CD4-positive, alpha-beta T cell treated with Interleukin-1 beta for 1 hour (primary cell): ENCODE results near the gene PLA2G12A.

Experiments
- DNase-seq, 2 donors: peaks; one replicate each; pipeline ENCODE4 v3.0.0-alpha.2; 2020 to 2022

PLA2G12A gene

DNA sequence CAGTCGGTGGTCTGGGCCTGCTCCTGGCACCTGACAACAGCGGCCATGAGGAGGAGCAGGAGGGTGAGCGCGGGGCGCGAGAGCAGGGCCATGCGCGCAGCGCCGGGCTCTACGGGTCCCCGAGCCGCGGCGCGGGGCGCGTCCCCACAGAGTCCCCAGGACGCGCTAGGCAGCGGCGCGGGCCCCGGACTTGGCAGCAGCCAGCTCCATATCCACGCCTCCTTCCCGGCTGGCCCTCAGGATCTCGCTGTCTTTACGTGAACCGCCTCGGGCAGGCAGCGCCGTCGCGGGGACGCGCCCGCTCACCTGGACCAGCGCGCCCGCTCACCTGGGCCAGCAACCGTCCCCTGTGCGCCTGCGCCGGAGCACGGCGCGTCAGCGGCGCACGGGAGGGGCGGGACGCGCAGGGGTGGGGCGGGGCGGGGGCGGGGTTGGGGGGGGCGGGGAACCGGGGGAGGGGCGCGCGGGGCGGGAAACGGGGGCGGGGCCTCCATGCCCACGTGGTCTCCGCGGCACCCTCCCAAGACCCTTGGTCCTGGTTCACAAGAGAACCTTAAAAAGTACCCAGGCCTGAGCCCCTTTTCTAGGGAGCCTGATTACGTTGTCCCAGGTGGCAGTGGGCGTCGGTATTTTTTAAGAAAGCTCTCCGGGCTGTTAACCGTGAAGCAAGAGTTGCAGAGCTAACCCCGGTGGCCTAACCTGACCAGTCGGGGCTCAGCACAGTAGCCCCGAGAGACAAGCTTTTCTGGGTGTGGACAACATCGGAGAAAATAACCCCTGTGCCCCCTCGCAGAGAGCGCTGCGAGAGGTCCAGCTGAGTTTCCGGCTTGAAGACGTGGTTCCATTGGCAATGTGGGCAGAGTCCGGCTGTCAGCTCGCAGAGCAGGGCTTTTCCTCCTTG lies at the start of gene PLA2G12A:
TSS of gene PLA2G12A (minus strand) at position 353 of the 901 bp plus-strand sequence. CDS start at position 92, 261 bp downstream.
- DNase-seq = peak; percentile 83

- DNase-seq = no peak
Measured at GRCh38 chr4:109764789-109765402, 35.0 kb upstream of the PLA2G12A start.

- no peak for DNase-seq
Measured at GRCh38 chr4:109764376-109764775, 34.5 kb upstream of the PLA2G12A start.

DNA sequence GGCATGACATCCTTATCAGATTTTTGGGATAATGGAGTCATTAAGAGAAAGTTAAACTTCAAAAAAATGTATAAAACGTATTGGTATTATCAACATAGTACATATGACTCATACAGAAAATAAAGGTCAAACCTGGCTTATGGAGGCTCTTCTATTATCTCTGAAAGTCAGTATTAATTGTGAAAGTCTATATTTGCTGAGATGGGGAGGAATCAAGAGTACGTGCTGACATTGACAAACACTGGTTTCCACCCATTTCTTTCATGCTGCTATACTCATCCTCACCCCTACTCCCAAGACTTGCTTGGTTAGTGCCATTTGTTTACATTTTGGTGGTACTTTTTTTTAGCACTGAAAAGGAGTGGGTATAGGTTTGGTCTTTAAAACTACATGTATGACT lies 30.8 kb upstream of the PLA2G12A start:
- DNase-seq = no peak

DNA sequence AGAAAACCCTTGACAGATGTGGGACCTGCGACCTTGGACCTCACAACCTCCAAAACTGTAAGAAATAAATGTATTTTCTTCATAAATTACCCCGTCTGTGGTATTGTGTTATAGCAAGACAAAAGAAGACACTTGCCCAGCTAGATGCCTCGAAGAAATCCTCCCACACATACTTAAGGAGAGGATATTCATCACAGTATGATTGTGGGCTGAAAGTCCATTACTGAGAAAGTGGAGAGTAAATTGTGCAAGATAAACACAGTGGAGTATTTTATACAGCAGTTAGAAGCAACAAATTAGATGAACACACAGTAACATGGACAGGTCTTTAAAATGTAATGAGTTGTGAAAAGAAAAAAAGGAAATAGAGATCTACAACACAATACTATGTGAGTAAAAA lies 25.8 kb upstream of the PLA2G12A start:
- DNase-seq = no peak

GRCh38 chr4:109754093-109754857 lies 24.4 kb upstream of the PLA2G12A start:
- DNase-seq = no peak

- DNase-seq = no peak
Measured at GRCh38 chr4:109752525-109752924, 22.7 kb upstream of the PLA2G12A start.

- DNase-seq = no peak
Measured at GRCh38 chr4:109751852-109752251, 22.0 kb upstream of the PLA2G12A start.

- no peak for DNase-seq
Measured at GRCh38 chr4:109750652-109751244, 20.9 kb upstream of the PLA2G12A start.

GRCh38 chr4:109749388-109750082 lies 19.7 kb upstream of the PLA2G12A start:
- no peak for DNase-seq

DNA sequence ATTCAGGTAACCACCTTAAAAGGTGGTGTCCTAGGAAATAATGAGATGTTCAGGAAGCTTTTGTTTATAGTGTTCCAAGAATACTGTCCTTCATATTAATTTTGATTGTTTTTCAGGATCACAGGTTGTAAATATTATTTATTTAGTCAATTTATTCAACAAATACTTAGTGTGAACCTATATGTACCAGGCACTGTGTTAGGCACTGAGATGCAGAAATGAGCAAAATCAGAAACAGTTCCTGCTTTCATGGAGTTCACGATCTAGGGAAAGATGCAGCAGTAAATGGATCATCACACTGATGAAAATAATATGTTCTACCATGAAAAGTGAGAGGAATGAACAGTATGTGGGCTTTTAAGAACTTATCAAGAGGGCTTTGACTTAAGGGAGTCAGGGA lies 18.2 kb upstream of the PLA2G12A start:
- DNase-seq = no peak

- DNase-seq = no peak
Measured at GRCh38 chr4:109746728-109747127, 16.9 kb upstream of the PLA2G12A start.

- no peak for DNase-seq
Measured at GRCh38 chr4:109745830-109746229, 16.0 kb upstream of the PLA2G12A start.

GRCh38 chr4:109739547-109739946 lies 9.7 kb upstream of the PLA2G12A start:
- DNase-seq = no peak

DNA sequence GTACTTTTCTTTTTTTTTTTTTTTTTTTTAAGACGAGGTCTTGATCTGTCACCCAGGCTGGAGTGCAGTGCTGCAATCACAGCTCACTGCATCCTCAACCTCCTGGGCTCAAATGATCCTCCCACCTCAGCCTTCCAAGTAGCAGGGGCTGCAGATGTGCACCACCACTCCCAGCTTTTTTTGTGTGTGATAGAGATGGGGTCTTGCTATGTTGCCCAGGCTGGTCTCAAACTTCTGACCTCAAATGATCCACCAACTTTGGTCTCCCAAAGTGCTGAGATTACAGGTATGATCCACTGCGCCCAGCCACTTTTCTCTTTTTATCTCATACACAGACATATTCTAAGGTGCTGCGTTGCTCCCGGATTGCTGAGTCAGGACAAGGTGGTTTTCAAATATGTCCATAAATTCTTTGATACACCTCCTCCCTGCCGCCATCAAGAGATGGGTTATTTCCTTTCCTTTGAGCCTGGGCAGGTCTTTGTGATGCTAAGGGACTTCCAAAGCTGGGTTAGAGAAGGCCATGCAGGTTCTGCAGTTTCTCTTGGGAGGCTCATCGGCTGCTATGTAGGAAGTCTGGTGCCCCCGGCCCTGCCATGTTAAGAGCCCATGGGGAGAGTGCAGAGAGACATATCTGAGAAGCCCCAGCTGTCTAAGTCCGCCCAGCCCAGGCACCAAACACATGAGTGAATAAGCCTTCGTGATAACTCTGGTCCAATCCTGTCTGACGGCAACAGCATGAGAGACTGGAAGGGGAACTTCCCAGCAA lies 8.4 kb upstream of the PLA2G12A start:
- DNase-seq = no peak

- DNase-seq = no peak
Measured at GRCh38 chr4:109735566-109736365, 5.9 kb upstream of the PLA2G12A start.

- DNase-seq = no peak
Measured at GRCh38 chr4:109733728-109734127, 3.9 kb upstream of the PLA2G12A start.

GRCh38 chr4:109730619-109731545 lies 1.0 kb upstream of the PLA2G12A start:
- no peak for DNase-seq

DNA sequence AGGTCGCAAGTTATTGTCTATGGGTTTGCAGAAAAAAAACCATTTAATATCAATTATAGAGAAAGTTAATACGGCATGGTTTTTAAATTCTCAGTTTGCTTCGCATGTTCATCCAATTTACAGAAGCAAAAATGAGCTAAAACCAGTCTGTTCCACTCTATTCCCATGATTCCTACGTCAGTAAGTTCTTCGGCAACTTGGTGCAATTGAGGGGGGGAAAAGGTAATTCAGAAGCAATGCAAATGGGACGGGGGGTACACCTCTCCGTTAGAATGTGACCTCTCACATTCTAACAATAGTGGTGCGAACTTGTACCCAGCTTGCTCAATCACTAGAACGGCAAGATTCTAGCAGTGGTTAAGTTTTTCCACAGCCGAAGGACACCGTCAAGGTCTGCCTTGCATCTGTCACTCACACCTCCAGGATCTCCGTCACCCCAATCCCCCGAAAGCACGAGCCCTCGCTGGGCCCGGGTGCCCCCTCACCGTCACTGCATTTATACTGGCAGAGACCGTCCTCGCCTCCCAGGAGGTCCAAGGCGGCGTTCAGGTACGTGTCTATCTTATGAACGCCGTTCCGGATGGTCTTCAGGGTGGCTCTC lies 653 bp downstream of the PLA2G12A start:
- no peak for DNase-seq
